Suprapubic skin (tissue), 4 donors: Measurements from ENCODE around the gene PHACTR4.

Experiments used
- EP300 ChIP-seq: sonication (generic); formaldehyde crosslinking; IDR thresholded peaks from one replicate; pipeline ENCODE4 v1.6.1; 2017; ENCODE audit warnings: antibody characterized with exemption
- POLR2A ChIP-seq, 2 donors: fragments of 450-650 bp; IDR thresholded peaks; one replicate each; pipeline ENCODE4 v1.6.1; 2017; ENCODE audit warnings: antibody characterized with exemption in 2 of 2, mild to moderate bottlenecking in 2 of 2, moderate library complexity in 2 of 2
- POLR2AphosphoS5 ChIP-seq, 3 donors: sonication (generic); formaldehyde crosslinking; IDR thresholded peaks; one replicate each; pipeline ENCODE4 v1.6.1; 2017; ENCODE audit warnings: antibody characterized with exemption in 3 of 3
- TF ChIP-seq, protein P1 (sequence below), 2 donors: fragments of 200-600 bp in 1 of 2; fragments of 450-650 bp in 1 of 2; sonication (generic) in 1 of 2; IDR thresholded peaks; one replicate each; pipeline ENCODE4 v1.5.1; 2016 to 2019; ENCODE audit warnings: antibody characterized with exemption in 2 of 2, mild to moderate bottlenecking in 1 of 2, moderate library complexity in 1 of 2

DNA sequence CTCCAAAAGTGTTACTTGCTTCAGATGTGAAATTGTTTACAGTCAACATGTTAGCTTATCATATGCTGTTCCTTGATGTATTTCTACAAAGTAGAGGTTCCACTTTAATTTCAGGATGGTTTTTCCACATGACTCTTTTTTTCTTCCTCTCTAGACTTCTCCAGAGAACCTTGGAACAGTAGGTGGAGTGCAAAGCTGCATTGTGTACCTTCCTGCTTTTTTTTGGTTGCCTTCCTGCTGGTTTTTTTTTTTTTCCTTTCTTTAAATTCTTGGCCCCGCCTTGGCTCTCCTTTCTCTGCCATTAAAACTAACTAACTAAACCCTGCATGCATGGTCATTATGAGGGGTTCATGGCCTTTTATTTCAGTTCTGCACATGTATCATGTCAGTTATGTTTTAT lies 88.1 kb downstream of the PHACTR4 start:
- TF ChIP-seq, protein P1, sequence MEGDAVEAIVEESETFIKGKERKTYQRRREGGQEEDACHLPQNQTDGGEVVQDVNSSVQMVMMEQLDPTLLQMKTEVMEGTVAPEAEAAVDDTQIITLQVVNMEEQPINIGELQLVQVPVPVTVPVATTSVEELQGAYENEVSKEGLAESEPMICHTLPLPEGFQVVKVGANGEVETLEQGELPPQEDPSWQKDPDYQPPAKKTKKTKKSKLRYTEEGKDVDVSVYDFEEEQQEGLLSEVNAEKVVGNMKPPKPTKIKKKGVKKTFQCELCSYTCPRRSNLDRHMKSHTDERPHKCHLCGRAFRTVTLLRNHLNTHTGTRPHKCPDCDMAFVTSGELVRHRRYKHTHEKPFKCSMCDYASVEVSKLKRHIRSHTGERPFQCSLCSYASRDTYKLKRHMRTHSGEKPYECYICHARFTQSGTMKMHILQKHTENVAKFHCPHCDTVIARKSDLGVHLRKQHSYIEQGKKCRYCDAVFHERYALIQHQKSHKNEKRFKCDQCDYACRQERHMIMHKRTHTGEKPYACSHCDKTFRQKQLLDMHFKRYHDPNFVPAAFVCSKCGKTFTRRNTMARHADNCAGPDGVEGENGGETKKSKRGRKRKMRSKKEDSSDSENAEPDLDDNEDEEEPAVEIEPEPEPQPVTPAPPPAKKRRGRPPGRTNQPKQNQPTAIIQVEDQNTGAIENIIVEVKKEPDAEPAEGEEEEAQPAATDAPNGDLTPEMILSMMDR (IDR thresholded peaks at IDR 0.05): no peak
- TF ChIP-seq POLR2A (IDR thresholded peaks at IDR 0.05) (no peak), EP300 (no peak), POLR2AphosphoS5 (IDR thresholded peaks at IDR 0.05) (no peak)
